PC-3 (cell line): Measurements from ENCODE around the gene MRPL39. TPM values are rescaled to one million over a fixed set of nuclear protein-coding genes. Genes with fewer than 3 reads are reported as not detected.

Experiments used
- ATAC-seq: fragments of 200-7000 bp; cut with Tn5 transposase; 2 replicates; pipeline ENCODE4 v1.9.1; 2020; ENCODE audit warnings: mild to moderate bottlenecking, moderate library complexity
- BruUV-seq: library from RNA; stranded (reverse); fragments of 400-500 nt; replicated peaks from 2 replicates; lab custom pipeline; 2021; lab: Mats Ljungman, UMichigan
- CTCF ChIA-PET: fragments of 300-600 bp; sonication (Branson Sonifier 250); formaldehyde crosslinking; loops from one replicate; lab custom pipeline; 2022; ENCODE audit warnings: antibody characterized with exemption; lab: Charles Lee
- POLR2A ChIA-PET: fragments of 300-600 bp; sonication (Branson Sonifier 250); formaldehyde crosslinking; loops from one replicate; lab custom pipeline; 2022; ENCODE audit warnings: antibody characterized with exemption; ENCODE audit not compliant: unreplicated experiment; lab: Charles Lee
- DNase-seq: peaks from one replicate; pipeline ENCODE4 v3.0.0-alpha.2; 2015
- H2AFZ ChIP-seq: fragments of 300-600 bp; sonication (generic); 2 replicates; pipeline ENCODE4 v1.6.0; 2016; ENCODE audit warnings: antibody characterized with exemption, low read length
- H3F3A ChIP-seq: fragments of 300-600 bp; sonication (generic); one replicate; pipeline ENCODE4 v1.6.0; 2017; ENCODE audit warnings: antibody characterized with exemption, low read length, control low read depth, mild to moderate bottlenecking; ENCODE audit not compliant: unreplicated experiment
- H3K27ac ChIP-seq: fragments of 300-600 bp; sonication (generic); 2 replicates; pipeline ENCODE4 v1.5.1; 2016; ENCODE audit warnings: mild to moderate bottlenecking, low read length
- H3K27me3 ChIP-seq: fragments of 300-600 bp; sonication (generic); 2 replicates; pipeline ENCODE4 v1.6.1; 2016; ENCODE audit warnings: low read length, mixed read lengths
- H3K36me3 ChIP-seq: fragments of 300-600 bp; sonication (generic); 2 replicates; pipeline ENCODE4 v1.6.1; 2016; ENCODE audit warnings: low read depth, mixed run types, low read length, mixed read lengths
- H3K4me1 ChIP-seq: fragments of 300-600 bp; sonication (generic); 2 replicates; pipeline ENCODE4 v1.5.1; 2016; ENCODE audit warnings: low read length; ENCODE audit not compliant: insufficient read depth
- H3K4me2 ChIP-seq: fragments of 300-600 bp; sonication (generic); 2 replicates; pipeline ENCODE4 v1.6.0; 2016; ENCODE audit warnings: low read length
- H3K4me3 ChIP-seq: fragments of 300-600 bp; sonication (generic); 2 replicates; pipeline ENCODE4 v1.5.1; 2016; ENCODE audit warnings: mild to moderate bottlenecking, low read length, mixed read lengths
- H3K79me2 ChIP-seq: fragments of 300-600 bp; sonication (generic); 2 replicates; pipeline ENCODE4 v1.6.1; 2017; ENCODE audit warnings: low read length, mixed read lengths
- H3K9ac ChIP-seq: fragments of 300-600 bp; sonication (generic); 2 replicates; pipeline ENCODE4 v1.6.0; 2016; ENCODE audit warnings: mild to moderate bottlenecking, low read length
- H3K9me2 ChIP-seq: fragments of 300-600 bp; sonication (generic); replicated peaks from 2 replicates; pipeline ENCODE4 v1.6.1; 2016; ENCODE audit warnings: mixed run types, low read length, mixed read lengths
- H3K9me3 ChIP-seq: fragments of 300-600 bp; sonication (generic); 2 replicates; pipeline ENCODE4 v1.6.1; 2016; ENCODE audit warnings: low read length, mixed read lengths
- H4K20me1 ChIP-seq: fragments of 300-600 bp; sonication (generic); 2 replicates; pipeline ENCODE4 v1.6.1; 2016; ENCODE audit warnings: low read length, mixed read lengths
- EZH2 ChIP-seq: fragments of 300-600 bp; sonication (generic); IDR thresholded peaks from one replicate; pipeline ENCODE4 v1.6.1; 2017; ENCODE audit warnings: antibody characterized with exemption, mild to moderate bottlenecking, low read length; ENCODE audit not compliant: unreplicated experiment
- EZH2phosphoT487 ChIP-seq: fragments of 300-600 bp; sonication (generic); IDR thresholded peaks from 2 replicates; pipeline ENCODE4 v1.6.1; 2018; ENCODE audit warnings: mild to moderate bottlenecking, antibody characterized with exemption, low read length, borderline replicate concordance
- intact Hi-C: fragments of 100-400 bp; cut with micrococcal nuclease; formaldehyde crosslinking; loops from 2 replicates; pipeline ENCODE4 v1.9.0; 2023
- total RNA-seq: library from RNA; depleted of rRNA; stranded (reverse); fragments of >200 nt; gene quantifications from 2 replicates; pipeline ENCODE4 v1.2.3, GENCODE V29; 2014
- TF ChIP-seq, protein P1 (sequence below): fragments of 300-600 bp; sonication (generic); conservative IDR thresholded peaks from 2 replicates; pipeline ENCODE4 v1.5.1; 2017; ENCODE audit warnings: antibody characterized with exemption, low read depth, mild to moderate bottlenecking, low read length

Gene MRPL39
- total RNA-seq, 1 experiment from 2014 or later = 107 TPM

DNA sequence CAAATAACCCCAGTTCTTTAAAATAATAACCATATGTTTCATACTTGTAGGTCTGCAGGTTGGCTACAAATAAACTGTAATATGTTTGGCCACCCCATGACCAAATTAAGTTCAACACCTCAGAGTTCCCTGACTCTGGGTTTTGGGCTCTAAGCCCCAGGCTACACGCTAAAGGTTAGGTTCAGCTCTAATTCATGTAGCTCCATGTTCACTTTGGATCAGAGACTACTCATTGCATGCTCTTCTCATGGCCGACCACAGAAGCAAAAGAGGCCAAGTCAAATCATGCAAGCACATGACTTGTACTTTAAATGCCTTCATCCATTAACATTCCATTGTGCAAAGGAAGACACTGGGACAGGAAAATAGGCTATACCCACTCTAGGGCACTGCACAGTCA lies 66.2 kb downstream of the MRPL39 start:
- ATAC-seq (no peak), DNase-seq (no peak)
- Histone ChIP-seq H3K4me1 (no peaks in the 10 kb centered on the region), H2AFZ (no peak overlapping the region), H3K27ac (no peak overlapping the region), H4K20me1 (no peaks in the 10 kb centered on the region), H3F3A (no peaks in the 10 kb centered on the region), H3K27me3 (no peaks in the 10 kb centered on the region), H3K9me3 (peaks cover 6% of the 10 kb centered on the region; the same call in 1 of the 2 replicates), H3K9me2 (no peaks in the 10 kb centered on the region), H3K4me2 (no peak overlapping the region), H3K4me3 (no peak overlapping the region), H3K36me3 (peaks cover 6% of the 10 kb centered on the region; the same call in 1 of the 2 replicates), H3K9ac (no peak overlapping the region), H3K79me2 (no peaks in the 10 kb centered on the region)
- ChIA-PET CTCF (no interaction called here), POLR2A (no interaction called here)
- TF ChIP-seq EZH2phosphoT487 = no peak
- TF ChIP-seq, protein P1, sequence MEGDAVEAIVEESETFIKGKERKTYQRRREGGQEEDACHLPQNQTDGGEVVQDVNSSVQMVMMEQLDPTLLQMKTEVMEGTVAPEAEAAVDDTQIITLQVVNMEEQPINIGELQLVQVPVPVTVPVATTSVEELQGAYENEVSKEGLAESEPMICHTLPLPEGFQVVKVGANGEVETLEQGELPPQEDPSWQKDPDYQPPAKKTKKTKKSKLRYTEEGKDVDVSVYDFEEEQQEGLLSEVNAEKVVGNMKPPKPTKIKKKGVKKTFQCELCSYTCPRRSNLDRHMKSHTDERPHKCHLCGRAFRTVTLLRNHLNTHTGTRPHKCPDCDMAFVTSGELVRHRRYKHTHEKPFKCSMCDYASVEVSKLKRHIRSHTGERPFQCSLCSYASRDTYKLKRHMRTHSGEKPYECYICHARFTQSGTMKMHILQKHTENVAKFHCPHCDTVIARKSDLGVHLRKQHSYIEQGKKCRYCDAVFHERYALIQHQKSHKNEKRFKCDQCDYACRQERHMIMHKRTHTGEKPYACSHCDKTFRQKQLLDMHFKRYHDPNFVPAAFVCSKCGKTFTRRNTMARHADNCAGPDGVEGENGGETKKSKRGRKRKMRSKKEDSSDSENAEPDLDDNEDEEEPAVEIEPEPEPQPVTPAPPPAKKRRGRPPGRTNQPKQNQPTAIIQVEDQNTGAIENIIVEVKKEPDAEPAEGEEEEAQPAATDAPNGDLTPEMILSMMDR = no peak
- no peak for TF ChIP-seq EZH2
- intact Hi-C loops = no loop called here
- no TSS peak for BruUV-seq

DNA sequence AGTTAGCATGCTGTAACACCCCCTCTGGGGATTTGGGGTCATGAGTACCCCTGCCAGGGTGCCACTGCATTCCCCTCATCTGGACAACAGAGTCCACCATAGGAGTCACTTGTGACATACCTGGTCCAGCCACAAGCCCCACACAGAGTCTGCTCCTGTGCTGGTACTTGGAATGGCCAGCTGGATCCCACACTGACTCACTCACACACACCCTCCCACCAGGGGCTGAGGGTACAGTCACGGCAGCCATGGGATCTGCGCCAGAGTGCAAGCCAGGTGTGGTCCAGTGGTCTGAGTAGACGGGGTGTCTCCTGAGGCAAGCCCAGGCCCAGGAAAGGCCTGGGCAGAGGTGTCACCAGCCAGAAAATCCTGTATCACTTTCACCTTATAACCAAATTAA lies 67.7 kb downstream of the MRPL39 start:
- Histone ChIP-seq H3K4me3 (no peak overlapping the region), H3K9me3 (peaks cover 6% of the 10 kb centered on the region; the same call in 1 of the 2 replicates), H3K4me1 (no peaks in the 10 kb centered on the region), H3K27me3 (no peaks in the 10 kb centered on the region), H2AFZ (no peak overlapping the region), H3F3A (no peaks in the 10 kb centered on the region), H3K9ac (no peak overlapping the region), H4K20me1 (no peaks in the 10 kb centered on the region), H3K9me2 (no peaks in the 10 kb centered on the region), H3K4me2 (no peak overlapping the region), H3K79me2 (no peaks in the 10 kb centered on the region), H3K27ac (no peak overlapping the region), H3K36me3 (peaks cover 6% of the 10 kb centered on the region; the same call in 1 of the 2 replicates)
- ATAC-seq = no peak
- BruUV-seq = no TSS peak
- TF ChIP-seq EZH2 = no peak
- TF ChIP-seq, protein P1 = no peak
- TF ChIP-seq EZH2phosphoT487 = no peak
- CTCF ChIA-PET = no interaction called here
- intact Hi-C loops = no loop called here
- peak; percentile 5 for DNase-seq
- POLR2A ChIA-PET = no interaction called here

GRCh38 chr21:25537174-25537573 lies 70.1 kb downstream of the MRPL39 start:
- H3K9me2 ChIP-seq = no peaks in the 10 kb centered on the region
- H3K9ac ChIP-seq = no peak overlapping the region
- TF ChIP-seq EZH2 (no peak), EZH2phosphoT487 (no peak)
- TF ChIP-seq, protein P1 = no peak
- H3K27me3 ChIP-seq = no peaks in the 10 kb centered on the region
- no peak overlapping the region for H2AFZ ChIP-seq
- intact Hi-C loops = no loop called here
- no TSS peak for BruUV-seq
- ATAC-seq (no peak), DNase-seq (no peak)
- H3K4me1 ChIP-seq = no peaks in the 10 kb centered on the region
- peaks cover 6% of the 10 kb centered on the region; the same call in 1 of the 2 replicates for H3K36me3 ChIP-seq
- no peaks in the 10 kb centered on the region for H4K20me1 ChIP-seq
- H3K27ac ChIP-seq = no peak overlapping the region
- peaks cover 6% of the 10 kb centered on the region; the same call in 1 of the 2 replicates for H3K9me3 ChIP-seq
- no peak overlapping the region for H3K4me3 ChIP-seq
- H3F3A ChIP-seq = no peaks in the 10 kb centered on the region
- ChIA-PET POLR2A (no interaction called here), CTCF (no interaction called here)
- H3K4me2 ChIP-seq = no peak overlapping the region
- no peaks in the 10 kb centered on the region for H3K79me2 ChIP-seq
